HCT116 (cell line): ENCODE measurements around the gene LRIT2. TPM values are rescaled to one million over a fixed set of nuclear protein-coding genes. Genes with fewer than 3 reads are reported as not detected.
A peak's percentile ranks its signal among the peaks of the same experiment; 100 is the strongest.

Experiments used
- ATAC-seq: fragments of 200-7000 bp; cut with Tn5 transposase; 2 replicates; pipeline ENCODE4 v1.9.1; 2020; ENCODE audit warnings: mild to moderate bottlenecking, moderate library complexity
- BruUV-seq: library from RNA; stranded (reverse); fragments of 400-500 nt; replicated peaks from 2 replicates; lab custom pipeline; 2021; lab: Mats Ljungman, UMichigan
- CTCF ChIA-PET: fragments of 300-600 bp; sonication (Branson Sonifier 250); formaldehyde crosslinking; loops from one replicate; lab custom pipeline; 2021; ENCODE audit warnings: antibody characterized with exemption; lab: Charles Lee
- POLR2A ChIA-PET: fragments of 300-600, 350-600 bp; sonication (Branson Sonifier 250); formaldehyde crosslinking; loops from one replicate; lab custom pipeline; 2021; ENCODE audit warnings: antibody characterized with exemption; lab: Charles Lee
- RAD21 ChIA-PET, 2 experiments: fragments of 300-600 bp; sonication (Branson Sonifier 250); formaldehyde crosslinking; loops; one replicate each; lab custom pipeline; 2023; ENCODE audit warnings: low total read pairs in 2 of 2; ENCODE audit not compliant: uncharacterized antibody in 2 of 2, unreplicated experiment in 2 of 2, low non-redundant PET in 1 of 2; lab: Charles Lee
- DNase-seq: peaks from one replicate; pipeline ENCODE4 v3.0.0-alpha.2; 2010; ENCODE audit warnings: low read depth, low spot score
- H2AFZ ChIP-seq: fragments of 200-600 bp; shearing (Covaris generic), sonication (generic); 2 replicates; pipeline ENCODE4 v1.6.1; 2017; ENCODE audit warnings: low read depth, mixed run types, mixed read lengths, antibody characterized with exemption, low read length; ENCODE audit not compliant: poor library complexity, severe bottlenecking
- H3K27ac ChIP-seq: 2 replicates; pipeline ENCODE4 v1.5.1; 2012; ENCODE audit warnings: low read depth, low read length
- H3K27me3 ChIP-seq: fragments of 200-600 bp; sonication (generic); 2 replicates; pipeline ENCODE4 v1.6.1; 2016; ENCODE audit warnings: mixed run types, low read length, mixed read lengths; ENCODE audit not compliant: insufficient read depth
- H3K36me3 ChIP-seq, 2 experiments: fragments of 200-500 bp in 1 of 2; fragments of 200-600 bp in 1 of 2; sonication (Bioruptor generic) in 1 of 2; sonication (generic) in 1 of 2; 2 replicates each; pipeline versions ENCODE4 v1.5.1 to v1.6.1; 2014 to 2016; ENCODE audit warnings: low read length in 2 of 2, inconsistent platforms in 1 of 2, mixed read lengths in 1 of 2, mixed run types in 1 of 2; ENCODE audit not compliant: insufficient read depth in 2 of 2, control insufficient read depth in 1 of 2
- H3K4me1 ChIP-seq, 2 experiments: fragments of 200-600 bp in 1 of 2; sonication (generic) in 1 of 2; 2 replicates each; pipeline versions ENCODE4 v1.5.1 to v1.6.1; 2012 to 2017; ENCODE audit warnings: low read length in 2 of 2, inconsistent platforms in 1 of 2, mild to moderate bottlenecking in 1 of 2, mixed read lengths in 1 of 2, mixed run types in 1 of 2, moderate library complexity in 1 of 2; ENCODE audit not compliant: insufficient read depth in 2 of 2, control insufficient read depth in 1 of 2
- H3K4me2 ChIP-seq: fragments of 200-600 bp; sonication (generic); 2 replicates; pipeline ENCODE4 v1.6.1; 2017; ENCODE audit warnings: mixed run types, low read length, mixed read lengths
- H3K4me3 ChIP-seq, 2 experiments: fragments of 200-600 bp in 1 of 2; sonication (generic) in 1 of 2; replicated peaks in 1 of 2; 2 replicates each; pipeline ENCODE4 v1.5.1; 2011 to 2016; ENCODE audit warnings: low read length in 2 of 2, control low read depth in 1 of 2, low read depth in 1 of 2, mild to moderate bottlenecking in 1 of 2, mixed read lengths in 1 of 2, mixed run types in 1 of 2
- H3K79me2 ChIP-seq: fragments of 200-600 bp; sonication (generic); 2 replicates; pipeline ENCODE4 v1.6.1; 2017; ENCODE audit warnings: mild to moderate bottlenecking, mixed run types, low read length, moderate library complexity, mixed read lengths; ENCODE audit not compliant: insufficient read depth
- H3K9ac ChIP-seq: fragments of 200-600 bp; sonication (generic); 2 replicates; pipeline ENCODE4 v1.6.1; 2016; ENCODE audit warnings: low read length, mixed read lengths
- H3K9me2 ChIP-seq: fragments of 200-600 bp; sonication (generic), shearing (Covaris generic); 2 replicates; pipeline ENCODE4 v1.6.1; 2017; ENCODE audit warnings: mixed run types, mild to moderate bottlenecking, moderate library complexity; ENCODE audit not compliant: insufficient read depth
- H3K9me3 ChIP-seq, 2 experiments: fragments of 200-500 bp in 1 of 2; fragments of 200-600 bp in 1 of 2; sonication (Bioruptor generic) in 1 of 2; sonication (generic) in 1 of 2; 2 replicates each; pipeline ENCODE4 v1.6.1; 2014 to 2017; ENCODE audit warnings: low read length in 2 of 2, mixed read lengths in 2 of 2, inconsistent platforms in 1 of 2, low read depth in 1 of 2, mild to moderate bottlenecking in 1 of 2, mixed run types in 1 of 2, moderate library complexity in 1 of 2; ENCODE audit not compliant: control insufficient read depth in 1 of 2, insufficient read depth in 1 of 2
- H4K20me1 ChIP-seq: fragments of 200-600 bp; sonication (generic), shearing (Covaris generic); 2 replicates; pipeline ENCODE4 v1.6.1; 2017; ENCODE audit warnings: mixed run types, mild to moderate bottlenecking, moderate library complexity; ENCODE audit not compliant: insufficient read depth
- CEBPB ChIP-seq: IDR thresholded peaks from 2 replicates; pipeline ENCODE4 v1.6.1; 2012; ENCODE audit warnings: low read depth
- EGR1 ChIP-seq: IDR thresholded peaks from 2 replicates; pipeline ENCODE4 v1.6.1; 2012; ENCODE audit warnings: low read depth
- EZH2phosphoT487 ChIP-seq: fragments of 200-600 bp; IDR thresholded peaks from 2 replicates; pipeline ENCODE4 v1.6.1; 2018; ENCODE audit warnings: antibody characterized with exemption, borderline replicate concordance
- FOSL1 ChIP-seq: IDR thresholded peaks from 2 replicates; pipeline ENCODE4 v1.6.1; 2012; ENCODE audit warnings: low read depth
- JUND ChIP-seq: IDR thresholded peaks from 2 replicates; pipeline ENCODE4 v1.6.1; 2012
- POLR2AphosphoS5 ChIP-seq: IDR thresholded peaks from 2 replicates; pipeline ENCODE4 v1.6.1; 2011; ENCODE audit warnings: mild to moderate bottlenecking, low read depth, low read length, moderate library complexity
- RAD21 ChIP-seq: IDR thresholded peaks from 2 replicates; pipeline ENCODE4 v1.6.1; 2012; ENCODE audit warnings: low read depth, mild to moderate bottlenecking
- SIN3A ChIP-seq: IDR thresholded peaks from 2 replicates; pipeline ENCODE4 v1.6.1; 2012; ENCODE audit warnings: low read depth
- SP1 ChIP-seq: IDR thresholded peaks from 2 replicates; pipeline ENCODE4 v1.6.1; 2012; ENCODE audit warnings: low read depth
- ZNF274 ChIP-seq: fragments of 200-500 bp; sonication (Bioruptor generic); IDR thresholded peaks from 2 replicates; pipeline ENCODE4 v1.6.1; 2014; ENCODE audit warnings: mild to moderate bottlenecking, low read depth, low read length, inconsistent platforms
- intact Hi-C: fragments of 100-400 bp; cut with micrococcal nuclease; formaldehyde crosslinking; loops from 2 replicates; pipeline ENCODE4 v1.10.0; 2022
- total RNA-seq: library from RNA; stranded (reverse); gene quantifications from one replicate; pipeline ENCODE4 v1.2.1, GENCODE V29; 2021; ENCODE audit not compliant: unreplicated experiment
- TF ChIP-seq, protein P1 (sequence below): IDR thresholded peaks from 2 replicates; pipeline ENCODE4 v1.6.1; 2012
- TF ChIP-seq, protein P2 (sequence below): IDR thresholded peaks from 2 replicates; pipeline ENCODE4 v1.6.1; 2012; ENCODE audit warnings: low read depth

The LRIT2 gene
- total RNA-seq, 1 experiment from 2014 or later = not detected

DNA sequence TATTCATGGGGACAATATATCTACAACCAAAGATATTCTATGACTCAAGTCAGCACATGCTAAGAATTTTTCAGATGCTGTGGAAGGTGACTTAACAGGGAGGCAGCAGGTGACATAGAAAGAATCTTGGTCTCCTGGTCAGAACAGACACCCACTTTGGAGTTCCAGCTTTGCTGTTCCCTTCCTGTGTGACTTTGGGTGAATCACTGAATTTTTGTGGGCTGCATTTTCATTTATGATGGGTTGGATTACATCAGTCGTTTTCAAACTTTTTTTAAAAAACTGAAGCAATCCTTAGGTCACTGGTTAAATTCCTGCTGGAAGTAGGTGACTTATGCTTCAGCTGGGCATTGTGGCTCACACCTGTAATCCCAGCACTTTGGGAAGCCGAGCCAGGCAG is 44.4 kb upstream of the LRIT2 start:
- Histone ChIP-seq H3K79me2 (no peaks in the 10 kb centered on the region), H3K9me2 (no peaks in the 10 kb centered on the region), H3K27ac (no peak overlapping the region), H3K4me1 (peaks cover 0 to 18% of the 10 kb centered on the region in 2 experiments; a peak in 2 of 4 replicates), H2AFZ (no peak overlapping the region), H3K4me2 (peak overlapping the region; percentile 5; the same call in 1 of the 2 replicates), H4K20me1 (no peaks in the 10 kb centered on the region), H3K4me3 (no peak overlapping the region), H3K27me3 (no peaks in the 10 kb centered on the region), H3K9me3 (no peaks in the 10 kb centered on the region), H3K36me3 (no peaks in the 10 kb centered on the region), H3K9ac (no peak overlapping the region)
- BruUV-seq = no TSS peak
- TF ChIP-seq, protein P1, sequence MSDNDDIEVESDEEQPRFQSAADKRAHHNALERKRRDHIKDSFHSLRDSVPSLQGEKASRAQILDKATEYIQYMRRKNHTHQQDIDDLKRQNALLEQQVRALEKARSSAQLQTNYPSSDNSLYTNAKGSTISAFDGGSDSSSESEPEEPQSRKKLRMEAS = peak; percentile 51; the same call in 1 of the 2 replicates
- TF ChIP-seq EGR1 = peak; percentile 36; the same call in 1 of the 2 replicates
- TF ChIP-seq SIN3A = peak; percentile 39; the same call in 1 of the 2 replicates
- TF ChIP-seq EZH2phosphoT487 = no peak
- peak; percentile 89 for TF ChIP-seq CEBPB
- TF ChIP-seq POLR2AphosphoS5 = no peak
- peak; percentile 58 for TF ChIP-seq JUND
- TF ChIP-seq ZNF274 = no peak
- peak; percentile 51 for TF ChIP-seq FOSL1
- no peak for TF ChIP-seq RAD21
- TF ChIP-seq SP1 = peak; percentile 66
- peak; percentile 66 for DNase-seq
- ATAC-seq = peak; percentile 20; the same call in 1 of the 2 replicates
- intact Hi-C loops = loop anchor here (5.0 to 10.0 kb wide), 3 partner anchors 58 to 445 kb away; partner anchors contain the start of gene CCSER2
- ChIA-PET CTCF (interaction anchor here (1.3 to 10.1 kb wide), 2 partner anchors 13 to 268 kb away, joined by 5 to 268 read pairs; no protein-coding TSS in a partner anchor), POLR2A (no interaction called here), RAD21 (interaction anchor here in 1 of 2 experiments (1.0 kb wide), 1 partner anchor 267 kb away, joined by 3 read pairs; no protein-coding TSS in a partner anchor)

DNA sequence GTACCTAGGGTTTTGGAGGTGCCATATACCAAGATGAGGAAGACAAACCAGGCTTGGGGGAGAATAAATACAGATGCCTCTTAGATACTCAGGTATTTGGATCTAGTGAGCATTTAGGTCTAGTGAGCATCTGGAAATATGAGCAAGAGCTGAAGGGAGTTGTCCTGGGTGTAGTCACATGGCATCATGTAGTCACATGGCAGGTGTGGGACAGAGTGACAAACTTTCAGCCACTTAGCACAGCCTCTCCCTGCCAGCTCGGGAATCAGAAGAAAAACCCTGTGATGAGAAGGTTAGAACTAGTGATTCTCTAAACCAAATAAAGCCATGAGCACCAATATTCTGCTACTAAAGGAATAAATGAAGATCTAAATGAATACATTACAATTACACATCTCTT is 43.8 kb upstream of the LRIT2 start:
- Histone ChIP-seq H3K9me2 (no peaks in the 10 kb centered on the region), H3K4me2 (no peak overlapping the region), H3K27me3 (no peaks in the 10 kb centered on the region), H3K9me3 (no peaks in the 10 kb centered on the region)
- POLR2A ChIA-PET = no interaction called here
- TF ChIP-seq, protein P1 = peak; percentile 21; the same call in 1 of the 2 replicates
- TF ChIP-seq, protein P2, sequence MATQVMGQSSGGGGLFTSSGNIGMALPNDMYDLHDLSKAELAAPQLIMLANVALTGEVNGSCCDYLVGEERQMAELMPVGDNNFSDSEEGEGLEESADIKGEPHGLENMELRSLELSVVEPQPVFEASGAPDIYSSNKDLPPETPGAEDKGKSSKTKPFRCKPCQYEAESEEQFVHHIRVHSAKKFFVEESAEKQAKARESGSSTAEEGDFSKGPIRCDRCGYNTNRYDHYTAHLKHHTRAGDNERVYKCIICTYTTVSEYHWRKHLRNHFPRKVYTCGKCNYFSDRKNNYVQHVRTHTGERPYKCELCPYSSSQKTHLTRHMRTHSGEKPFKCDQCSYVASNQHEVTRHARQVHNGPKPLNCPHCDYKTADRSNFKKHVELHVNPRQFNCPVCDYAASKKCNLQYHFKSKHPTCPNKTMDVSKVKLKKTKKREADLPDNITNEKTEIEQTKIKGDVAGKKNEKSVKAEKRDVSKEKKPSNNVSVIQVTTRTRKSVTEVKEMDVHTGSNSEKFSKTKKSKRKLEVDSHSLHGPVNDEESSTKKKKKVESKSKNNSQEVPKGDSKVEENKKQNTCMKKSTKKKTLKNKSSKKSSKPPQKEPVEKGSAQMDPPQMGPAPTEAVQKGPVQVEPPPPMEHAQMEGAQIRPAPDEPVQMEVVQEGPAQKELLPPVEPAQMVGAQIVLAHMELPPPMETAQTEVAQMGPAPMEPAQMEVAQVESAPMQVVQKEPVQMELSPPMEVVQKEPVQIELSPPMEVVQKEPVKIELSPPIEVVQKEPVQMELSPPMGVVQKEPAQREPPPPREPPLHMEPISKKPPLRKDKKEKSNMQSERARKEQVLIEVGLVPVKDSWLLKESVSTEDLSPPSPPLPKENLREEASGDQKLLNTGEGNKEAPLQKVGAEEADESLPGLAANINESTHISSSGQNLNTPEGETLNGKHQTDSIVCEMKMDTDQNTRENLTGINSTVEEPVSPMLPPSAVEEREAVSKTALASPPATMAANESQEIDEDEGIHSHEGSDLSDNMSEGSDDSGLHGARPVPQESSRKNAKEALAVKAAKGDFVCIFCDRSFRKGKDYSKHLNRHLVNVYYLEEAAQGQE = no peak
- TF ChIP-seq, all 23 proteins: peak for 1
- ATAC-seq (no peak), DNase-seq (no peak)
- ChIA-PET RAD21 (interaction anchor here in 1 of 2 experiments (1.0 kb wide), 1 partner anchor 268 kb away, joined by 3 read pairs; no protein-coding TSS in a partner anchor), CTCF (interaction anchor here (1.3 to 10.1 kb wide), 2 partner anchors 12 to 268 kb away, joined by 5 to 268 read pairs; no protein-coding TSS in a partner anchor)
- Histone ChIP-seq H3K36me3 (no peaks in the 10 kb centered on the region), H3K4me1 (peaks cover 0 to 23% of the 10 kb centered on the region in 2 experiments; a peak in 2 of 4 replicates), H3K4me3 (no peak overlapping the region), H3K9ac (no peak overlapping the region), H3K27ac (no peak overlapping the region), H3K79me2 (no peaks in the 10 kb centered on the region), H4K20me1 (no peaks in the 10 kb centered on the region), H2AFZ (no peak overlapping the region)
- no TSS peak for BruUV-seq
- intact Hi-C loops = loop anchor here (5.0 to 10.0 kb wide), 3 partner anchors 58 to 446 kb away; partner anchors contain the start of gene CCSER2
